T-helper 1 cell (primary cell): ENCODE data around the gene MUC5AC.
"Not testable (repeated sequence)": the region's sequence is repeated elsewhere in the genome, so short reads cannot be mapped to it uniquely, and the experiment has no call there.

Source experiments
- DNase-seq, 5 donors: peaks; one replicate each; pipeline ENCODE4 v3.0.0-alpha.2; 2012 to 2020
- total RNA-seq, 4 donors: gene quantifications; one replicate each; lab custom pipeline; 2026; lab: John Stamatoyannopoulos, UW

The MUC5AC gene
- 0 to 0.24 (median 0) reads per million in 4 donors for total RNA-seq

GRCh38 chr11:1157645-1158591 is at the start of gene MUC5AC:
MUC5AC (plus strand) TSS chr11:1157953; CDS start chr11:1158000, 47 bp downstream.
- DNase-seq: no peak

GRCh38 chr11:1108246-1108900 is 49.4 kb upstream of the MUC5AC start:
- DNase-seq: no peak

DNA sequence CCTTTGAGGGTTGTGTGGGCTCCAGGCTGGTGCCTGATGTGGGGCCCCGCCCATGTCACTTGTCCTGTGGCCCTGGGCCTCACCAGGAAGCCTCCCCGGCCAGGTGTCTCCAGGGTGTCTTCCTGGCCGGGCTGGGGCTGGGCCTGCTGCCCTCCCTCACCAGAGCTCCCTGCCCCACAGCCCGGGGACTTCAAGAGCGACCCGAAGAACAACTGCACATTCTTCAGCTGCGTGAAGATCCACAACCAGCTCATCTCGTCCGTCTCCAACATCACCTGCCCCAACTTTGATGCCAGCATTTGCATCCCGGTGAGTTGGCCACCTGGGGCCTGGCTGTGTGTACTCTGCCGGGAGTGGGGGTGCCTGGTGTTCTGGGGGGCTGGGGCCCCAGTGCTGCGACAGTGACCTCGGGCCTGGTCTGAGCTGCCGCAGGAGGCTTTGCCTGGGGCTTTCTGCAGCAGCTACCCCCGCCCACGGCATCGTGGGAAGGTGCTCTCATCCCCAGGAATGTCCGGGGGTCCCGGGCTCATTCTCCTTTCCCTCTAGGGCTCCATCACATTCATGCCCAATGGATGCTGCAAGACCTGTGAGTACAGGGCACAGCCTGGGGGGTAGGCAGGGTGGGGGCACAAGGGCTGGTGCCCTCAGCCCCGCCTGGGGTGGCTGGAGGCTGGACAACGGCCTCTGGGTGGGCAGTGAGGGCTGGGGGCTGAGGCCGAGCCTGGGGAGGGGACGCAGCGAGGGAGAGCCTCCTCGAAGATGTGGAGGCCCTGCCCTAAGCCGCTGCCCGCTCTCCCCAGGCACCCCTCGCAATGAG is 48.4 kb upstream of the MUC5AC start:
- DNase-seq: no peak

GRCh38 chr11:1109918-1110705 is 47.6 kb upstream of the MUC5AC start:
- peak in 1 of 5 donors; percentile 0 for DNase-seq

- DNase-seq: peak in 1 of 5 donors; percentile 5
These were observed 46.1 kb upstream of the MUC5AC start for GRCh38 chr11:1111545-1112212.

DNA sequence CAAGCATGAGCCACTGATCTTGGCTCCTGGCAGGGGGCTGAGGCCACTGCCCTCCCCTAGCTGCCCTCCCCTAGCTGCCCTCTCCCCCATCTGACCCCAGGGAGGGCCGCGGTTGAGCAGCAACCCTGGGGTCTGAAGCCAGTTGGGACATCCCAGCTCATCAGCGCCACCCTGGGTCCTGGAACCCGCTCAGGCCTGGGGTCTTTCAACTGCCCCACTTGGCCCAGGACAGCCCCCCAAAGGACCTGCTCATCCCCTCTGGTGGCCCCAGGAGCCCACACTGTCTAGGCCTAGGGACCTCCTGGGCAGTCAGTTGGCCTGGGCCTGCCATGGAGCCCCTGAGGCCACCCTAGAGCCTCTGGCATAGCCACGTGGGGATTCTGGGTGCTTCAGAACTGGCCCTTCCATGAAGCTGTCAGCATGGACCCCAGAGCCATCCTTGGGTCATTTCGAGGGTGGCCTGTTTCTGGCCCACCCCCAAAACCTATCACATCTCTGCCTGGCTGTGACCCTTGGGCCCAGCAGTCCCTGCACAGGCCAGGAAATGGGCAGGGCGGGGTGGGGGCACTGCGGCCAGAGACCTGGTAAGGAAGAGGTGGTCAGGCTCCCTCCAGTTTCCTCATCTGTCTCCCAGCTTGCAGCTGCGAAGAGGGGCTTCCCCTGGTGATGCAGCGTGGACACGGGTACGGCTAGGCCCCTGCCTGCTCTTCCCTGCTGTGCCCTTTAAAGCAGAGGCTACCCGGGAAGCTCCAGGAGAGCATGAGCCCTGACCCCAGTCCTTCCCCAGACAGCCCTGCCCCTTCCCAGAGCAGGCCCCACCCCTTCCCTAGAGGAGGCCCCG is 45.2 kb upstream of the MUC5AC start:
- peak in 1 of 5 donors; percentile 8 for DNase-seq

- peak in 1 of 5 donors; percentile 10 for DNase-seq
These were observed 44.1 kb upstream of the MUC5AC start for GRCh38 chr11:1113405-1114201.

GRCh38 chr11:1115292-1115691 is 42.5 kb upstream of the MUC5AC start:
- not testable (repeated sequence) for DNase-seq

DNA sequence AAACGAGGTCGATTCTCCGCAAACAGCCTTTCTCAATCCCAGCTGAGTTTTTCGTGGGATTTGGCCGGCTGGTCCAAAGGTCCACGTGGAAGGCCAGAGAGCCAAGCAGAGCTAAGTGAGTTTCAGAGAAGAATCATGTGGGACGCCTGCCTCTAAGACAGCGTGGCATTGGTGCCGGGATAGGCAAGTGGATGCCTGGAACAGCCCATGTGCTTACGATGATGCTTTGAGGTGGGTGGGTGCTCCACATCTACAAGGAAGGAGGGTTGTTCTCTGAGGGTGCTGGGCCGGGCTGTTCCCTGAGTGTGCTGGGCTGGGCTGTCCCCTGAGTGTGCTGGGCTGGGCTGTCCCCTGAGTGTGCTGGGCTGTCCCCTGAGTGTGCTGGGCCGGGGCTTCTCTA is 41.6 kb upstream of the MUC5AC start:
- no peak for DNase-seq

- no peak for DNase-seq
These were observed 40.9 kb upstream of the MUC5AC start for GRCh38 chr11:1116666-1117390.

DNA sequence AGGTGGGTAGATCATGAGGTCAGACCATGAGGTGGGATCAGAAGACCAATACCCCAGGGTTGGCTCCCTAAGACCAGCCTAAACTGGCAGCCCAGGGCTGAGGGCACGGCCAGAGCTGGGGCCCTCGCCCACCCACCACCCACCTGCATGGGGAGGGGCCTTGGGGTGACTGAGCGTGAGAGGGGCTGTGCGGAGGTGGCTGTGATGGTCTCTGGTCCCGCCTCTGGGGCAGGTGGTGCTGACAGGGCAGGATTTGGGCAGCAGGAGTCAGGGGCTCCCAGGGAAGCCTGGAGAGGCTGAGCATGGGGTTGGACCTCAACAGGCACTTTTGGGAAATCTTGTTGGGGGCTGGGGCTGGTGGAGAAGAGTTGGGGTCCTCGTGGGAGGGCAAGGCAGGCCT is 39.8 kb upstream of the MUC5AC start:
- DNase-seq: no peak

DNA sequence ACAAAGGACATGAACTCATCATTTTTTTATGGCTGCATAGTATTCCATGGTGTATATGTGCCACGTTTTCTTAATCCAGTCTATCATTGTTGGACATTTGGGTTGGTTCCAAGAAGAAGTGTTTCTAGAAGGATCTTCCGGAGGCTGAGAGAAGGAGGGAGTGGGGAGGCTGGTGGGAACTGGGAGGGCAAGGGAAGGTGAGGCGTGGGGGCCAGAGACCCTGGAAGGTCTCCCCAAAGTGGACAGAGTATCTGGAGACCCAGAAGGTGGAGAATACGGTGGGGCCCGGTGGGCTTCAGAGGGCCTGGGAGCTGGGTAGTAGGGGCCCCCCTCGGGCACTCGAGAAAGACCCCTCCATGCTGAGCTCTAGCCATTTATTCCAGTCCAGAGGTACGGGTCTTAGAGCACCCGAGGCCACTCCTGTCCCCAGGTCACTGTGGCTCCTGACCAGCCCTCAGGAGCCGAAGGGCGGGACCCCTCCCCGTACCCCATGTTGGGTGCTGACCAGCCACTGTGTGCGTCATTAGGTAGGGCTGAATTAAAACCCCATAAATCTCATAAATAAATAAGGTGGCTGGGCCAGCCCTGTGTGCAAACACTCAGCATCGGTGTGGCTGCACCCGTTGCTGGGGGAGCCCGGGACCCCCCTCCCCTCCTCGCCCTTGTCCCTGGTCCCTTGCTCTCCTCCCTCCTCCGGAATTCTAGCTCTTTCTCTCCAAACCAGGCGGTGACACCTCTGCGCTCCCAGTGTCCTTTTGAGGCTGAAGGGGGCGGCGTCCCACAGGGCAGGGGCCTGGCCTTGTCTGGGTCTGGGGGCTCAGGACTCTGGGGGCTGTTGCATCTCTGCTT is 38.8 kb upstream of the MUC5AC start:
- no peak for DNase-seq

- DNase-seq: no peak
These were observed 38.1 kb upstream of the MUC5AC start for GRCh38 chr11:1119604-1120146.

GRCh38 chr11:1120532-1121330 is 37.0 kb upstream of the MUC5AC start:
- no peak for DNase-seq

- no peak for DNase-seq
These were observed 36.4 kb upstream of the MUC5AC start for GRCh38 chr11:1121331-1121812.

- no peak for DNase-seq
These were observed 35.7 kb upstream of the MUC5AC start for GRCh38 chr11:1121813-1122663.
